Adrenal gland (tissue), 12 donors: ENCODE data around the gene FOXA3. TPM values are rescaled to one million over a fixed set of nuclear protein-coding genes. Genes with fewer than 3 reads are reported as not detected.

Experiments
- DNase-seq, 7 donors: peaks; one replicate each; pipeline ENCODE4 v3.0.0-alpha.2; 2019 to 2020
- H3K27ac ChIP-seq, 5 donors: fragments of 200-600 bp; sonication (generic) in 4 of 5; 1 replicate in 3 of 5; 2 replicates in 2 of 5; pipeline versions ENCODE4 v1.5.1 to v1.8.0; 2016 to 2020; ENCODE audit warnings: mild to moderate bottlenecking in 1 of 5
- H3K27me3 ChIP-seq: fragments of 200-600 bp; 2 replicates; pipeline ENCODE4 v1.8.0; 2021
- H3K36me3 ChIP-seq, 2 donors: fragments of 200-600 bp; replicated peaks in 1 of 2; 1 replicate in 1 of 2; 2 replicates in 1 of 2; pipeline versions ENCODE4 v1.5.1 to v1.8.0; 2018 to 2022
- H3K4me1 ChIP-seq, 2 donors: fragments of 200-600 bp; replicated peaks in 1 of 2; 1 replicate in 1 of 2; 2 replicates in 1 of 2; pipeline versions ENCODE4 v1.5.1 to v1.8.0; 2018 to 2021
- H3K4me3 ChIP-seq, 4 donors: fragments of 200-600 bp; sonication (generic) in 3 of 4; one replicate each; pipeline ENCODE4 v1.5.1; 2016 to 2018
- H3K9me3 ChIP-seq, 3 donors: fragments of 200-600 bp; sonication (generic) in 1 of 3; replicated peaks in 1 of 3; 1 replicate in 2 of 3; 2 replicates in 1 of 3; pipeline versions ENCODE4 v1.5.1 to v1.8.0; 2016 to 2021
- CTCF ChIP-seq, 6 experiments: fragments of 450-650 bp in 4 of 6; fragments of 200-600 bp in 2 of 6; sonication (generic) in 1 of 6; IDR thresholded peaks; 1 replicate in 5 of 6; 2 replicates in 1 of 6; pipeline versions ENCODE4 v1.5.1 to v1.8.0; 2016 to 2021; ENCODE audit warnings: antibody characterized with exemption in 6 of 6, mild to moderate bottlenecking in 2 of 6, moderate library complexity in 1 of 6
- POLR2A ChIP-seq, 2 donors: fragments of 450-650 bp; IDR thresholded peaks; one replicate each; pipeline ENCODE4 v1.6.1; 2017; ENCODE audit warnings: antibody characterized with exemption in 2 of 2, mild to moderate bottlenecking in 2 of 2, moderate library complexity in 1 of 2
- WGBS, 4 donors: extraction: QIAGEN DNeasy Blood & Tissue Kit in 2 of 4; methylation state at CpG; one replicate each; pipeline versions ENCODE4 v1.1.5 to v1.1.7; 2013 to 2017; 5-methylcytosine and 5-hydroxymethylcytosine counted together
- intact Hi-C, 2 donors: fragments of 100-400 bp; cut with DNase I; formaldehyde crosslinking; loops; one replicate each; pipeline versions ENCODE4 v1.14.1 to v1.15.0; 2022 to 2023
- polyA plus RNA-seq, 3 donors: library from polyadenylated mRNA; stranded (reverse); fragments of 200-250 nt in 2 of 3; fragments of 350-450 nt in 1 of 3; fragmentation: Illumina TruSeq in 1 of 3; extraction: RNeasy Lipid Tissue Mini Kit (QIAGEN cat#74804) in 1 of 3; gene quantifications; one replicate each; pipeline ENCODE4 v1.2.3, GENCODE V29; 2013 to 2014
- total RNA-seq, 9 donors: library from RNA; depleted of rRNA in 4 of 9; stranded (reverse); fragments of >200 nt in 4 of 9; fragments of 120-200 nt in 1 of 9; fragmentation: NEBNext Ultra II Directional in 1 of 9; extraction: Animal tissue kit (Norgen Biotek cat#: 25700) in 1 of 9; gene quantifications; one replicate each; pipeline versions ENCODE4 v1.1.0 to v1.2.4, GENCODE V29; 2013 to 2023
- donor health status: healthy with polysubstance abuse.
- donor health status: Bipolar disorder and iron deficiency.
- donor health status: DM: yes; HTN: yes; CAD: no.
- donor health status: DM: no; HTN: no; CAD: no.
- donor health status: DM: no; HTN: no; CAD: no.
- donor health status: DM: yes; HTN: yes; CAD: no.

The FOXA3 gene
- total and polyA plus RNA-seq, 12 donors, result 0.03 to 0.94 TPM; not detected in 10

- peaks cover 0 to 9% of the 10 kb centered on the region in 2 donors for H3K36me3 ChIP-seq
- DNase-seq, result peak; percentile 72 to 93 (median 87)
- 11 to 16% (median 13%) methylated on average over 21 to 47 of the region's 47 CpGs for WGBS, 4 donors
- no peaks in the 10 kb centered on the region for H3K27me3 ChIP-seq
- H3K27ac ChIP-seq, result peak overlapping the region in 1 of 5 donors; percentile 29
- H3K4me3 ChIP-seq, result peak overlapping the region in 1 of 4 donors; percentile 52
- intact Hi-C loops, result loop anchor here in 1 of 2 donors (5.0 kb wide), 1 partner anchor 66 kb away; the partner anchor contains the start of gene RSPH6A
- TF ChIP-seq POLR2A (IDR thresholded peaks at IDR 0.05), result no peak
- TF ChIP-seq CTCF (IDR thresholded peaks at IDR 0.05), result peak; percentile 85 to 98 (median 91)
- H3K9me3 ChIP-seq, result no peaks in the 10 kb centered on the region
- H3K4me1 ChIP-seq, result peaks cover 4 to 41% of the 10 kb centered on the region in 2 donors
Measured at GRCh38 chr19:45882652-45883585, 18.8 kb downstream of the FOXA3 start.

GRCh38 chr19:45883586-45883880 is 19.4 kb downstream of the FOXA3 start:
- Histone ChIP-seq H3K27me3 (no peaks in the 10 kb centered on the region), H3K27ac (no peak overlapping the region), H3K4me1 (peaks cover 4 to 41% of the 10 kb centered on the region in 2 donors), H3K4me3 (peak overlapping the region in 1 of 4 donors; percentile 52), H3K36me3 (peaks cover 0 to 9% of the 10 kb centered on the region in 2 donors), H3K9me3 (no peaks in the 10 kb centered on the region)
- TF ChIP-seq POLR2A (IDR thresholded peaks at IDR 0.05), result no peak
- peak in 2 of 6 experiments; percentile 7 to 42 for TF ChIP-seq CTCF (IDR thresholded peaks at IDR 0.05)
- WGBS, 4 donors, result 21 to 26% (median 25%) methylated on average over 5 of the region's 5 CpGs
- no peak for DNase-seq
- intact Hi-C loops, result loop anchor here in 1 of 2 donors (5.0 kb wide), 1 partner anchor 66 kb away; the partner anchor contains the start of gene RSPH6A

GRCh38 chr19:45883881-45884681 is 20.0 kb downstream of the FOXA3 start:
- no peak overlapping the region for H3K27ac ChIP-seq
- H3K4me1 ChIP-seq, result peaks cover 4 to 41% of the 10 kb centered on the region in 2 donors
- peaks cover 0 to 9% of the 10 kb centered on the region in 2 donors for H3K36me3 ChIP-seq
- WGBS, 4 donors, result 73 to 86% (median 83%) methylated on average over 5 to 57 of the region's 57 CpGs
- no peaks in the 10 kb centered on the region for H3K27me3 ChIP-seq
- no peaks in the 10 kb centered on the region for H3K9me3 ChIP-seq
- no peak overlapping the region for H3K4me3 ChIP-seq
- peak in 1 of 7 donors; percentile 43 for DNase-seq
- intact Hi-C loops, result loop anchor here in 1 of 2 donors (5.0 kb wide), 1 partner anchor 67 kb away; the partner anchor contains the start of gene RSPH6A
- TF ChIP-seq CTCF (IDR thresholded peaks at IDR 0.05), result no peak
- TF ChIP-seq POLR2A (IDR thresholded peaks at IDR 0.05), result no peak
